ENCODE results near the gene ADGRB3. TPM values are rescaled to one million over a fixed set of nuclear protein-coding genes. Genes with fewer than 3 reads are reported as not detected.

Gene ADGRB3
- total and polyA plus RNA-seq, 7 donors, result 0.10 to 0.39 (median 0.21) TPM; not detected in 1

DNA sequence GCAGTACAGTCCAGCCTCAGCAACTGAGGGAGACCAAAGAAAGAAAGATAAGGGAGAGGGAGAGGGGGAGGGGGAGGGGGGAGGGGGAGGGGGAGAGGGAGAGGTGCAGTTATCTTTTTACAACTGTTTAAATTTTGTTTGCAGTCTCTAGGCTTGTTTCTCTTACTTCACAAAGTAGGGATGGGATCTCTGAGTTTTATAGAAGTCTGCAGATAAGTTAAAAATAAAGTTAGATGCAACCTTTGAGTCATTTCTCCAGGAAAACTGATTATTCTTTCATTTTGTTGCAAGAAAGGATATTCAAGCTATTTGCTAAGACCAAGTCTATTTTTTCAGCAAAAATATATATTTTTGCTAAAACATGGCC lies 487.3 kb downstream of the ADGRB3 start:
- DNase-seq (no peak), ATAC-seq (no peak)
- TF ChIP-seq, protein P1, sequence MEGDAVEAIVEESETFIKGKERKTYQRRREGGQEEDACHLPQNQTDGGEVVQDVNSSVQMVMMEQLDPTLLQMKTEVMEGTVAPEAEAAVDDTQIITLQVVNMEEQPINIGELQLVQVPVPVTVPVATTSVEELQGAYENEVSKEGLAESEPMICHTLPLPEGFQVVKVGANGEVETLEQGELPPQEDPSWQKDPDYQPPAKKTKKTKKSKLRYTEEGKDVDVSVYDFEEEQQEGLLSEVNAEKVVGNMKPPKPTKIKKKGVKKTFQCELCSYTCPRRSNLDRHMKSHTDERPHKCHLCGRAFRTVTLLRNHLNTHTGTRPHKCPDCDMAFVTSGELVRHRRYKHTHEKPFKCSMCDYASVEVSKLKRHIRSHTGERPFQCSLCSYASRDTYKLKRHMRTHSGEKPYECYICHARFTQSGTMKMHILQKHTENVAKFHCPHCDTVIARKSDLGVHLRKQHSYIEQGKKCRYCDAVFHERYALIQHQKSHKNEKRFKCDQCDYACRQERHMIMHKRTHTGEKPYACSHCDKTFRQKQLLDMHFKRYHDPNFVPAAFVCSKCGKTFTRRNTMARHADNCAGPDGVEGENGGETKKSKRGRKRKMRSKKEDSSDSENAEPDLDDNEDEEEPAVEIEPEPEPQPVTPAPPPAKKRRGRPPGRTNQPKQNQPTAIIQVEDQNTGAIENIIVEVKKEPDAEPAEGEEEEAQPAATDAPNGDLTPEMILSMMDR (IDR thresholded peaks at IDR 0.05), result no peak
- no peak overlapping the region for H3K4me3 ChIP-seq
- H3K4me1 ChIP-seq, result no peaks in the 10 kb centered on the region
- no peak overlapping the region for H3K27ac ChIP-seq
- no peaks in the 10 kb centered on the region for H3K9me3 ChIP-seq
- H3K36me3 ChIP-seq (ENCODE audit: insufficient read depth in 1 of 2, low read depth in 1 of 2), result no peaks in the 10 kb centered on the region
- H3K27me3 ChIP-seq (ENCODE audit: insufficient read depth in 3 of 3, low read length in 2 of 3), result no peaks in the 10 kb centered on the region
- intact Hi-C loops (cut with DNase I), result no loop called here

DNA sequence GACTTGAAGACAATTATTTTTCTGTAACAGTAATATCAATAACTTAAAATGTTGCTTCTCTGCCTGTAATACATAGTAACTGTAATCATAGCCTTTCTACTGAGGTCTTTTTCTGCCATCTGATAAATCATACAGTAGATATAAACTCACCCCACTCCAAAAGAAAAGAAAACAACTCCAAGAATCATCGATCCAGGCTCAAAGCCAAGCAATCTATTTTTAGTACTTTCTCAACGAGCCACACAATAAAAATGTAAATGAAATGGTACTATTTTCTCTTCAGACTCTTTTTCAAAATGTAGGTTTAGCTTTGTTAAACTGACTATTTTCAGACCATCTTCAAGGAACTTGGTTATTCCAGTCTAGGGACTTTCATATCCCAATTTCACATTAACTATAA lies 493.3 kb downstream of the ADGRB3 start:
- DNase-seq (no peak), ATAC-seq (no peak)
- no peaks in the 10 kb centered on the region for H3K4me1 ChIP-seq
- no peak overlapping the region for H3K4me3 ChIP-seq
- 31 to 36% (median 34%) methylated on average over 2 of the region's 2 CpGs for WGBS, 3 donors
- no peaks in the 10 kb centered on the region for H3K9me3 ChIP-seq
- no peaks in the 10 kb centered on the region for H3K27me3 ChIP-seq (ENCODE audit: insufficient read depth in 3 of 3, low read length in 2 of 3)
- TF ChIP-seq, protein P1 (IDR thresholded peaks at IDR 0.05), result no peak
- no peaks in the 10 kb centered on the region for H3K36me3 ChIP-seq (ENCODE audit: insufficient read depth in 1 of 2, low read depth in 1 of 2)
- intact Hi-C loops (cut with DNase I), result no loop called here
- no peak overlapping the region for H3K27ac ChIP-seq

DNA sequence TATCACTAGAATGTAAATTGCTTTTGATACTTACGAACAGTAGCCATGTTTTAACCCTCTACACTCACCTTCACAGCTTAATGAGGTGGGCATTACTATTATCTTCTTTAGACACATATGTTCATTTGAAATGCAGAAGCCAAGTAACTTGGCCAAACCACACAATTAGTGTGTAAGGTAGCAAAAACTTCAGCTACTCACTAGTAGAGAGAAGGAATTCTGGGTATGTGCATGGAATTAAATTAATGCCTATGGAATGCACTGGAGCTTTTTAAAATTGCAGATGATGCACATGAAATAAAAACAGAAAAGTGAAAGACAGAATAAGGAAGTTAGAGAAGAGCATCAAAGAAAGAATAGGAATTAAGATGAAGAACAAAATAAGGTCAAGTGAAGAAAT lies 494.0 kb downstream of the ADGRB3 start:
- intact Hi-C loops (cut with DNase I), result no loop called here
- no peak for ATAC-seq

DNA sequence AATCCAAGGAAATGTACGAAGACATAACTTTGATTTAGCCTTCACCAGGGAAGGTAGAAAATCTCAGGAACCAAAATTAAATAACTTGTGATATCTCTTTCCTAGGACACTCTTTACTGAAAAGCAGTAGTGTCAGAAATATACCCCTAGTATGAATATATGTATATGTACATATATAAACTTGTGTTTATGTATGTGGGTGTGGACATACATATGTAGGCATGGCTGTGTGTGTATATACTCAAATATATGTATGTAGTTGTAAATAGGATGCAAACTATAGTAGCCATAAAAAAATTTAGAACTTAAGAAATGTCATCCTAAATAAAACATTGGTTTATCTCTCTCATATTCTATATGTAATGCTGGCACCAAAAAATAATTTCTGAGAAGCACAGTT lies 500.8 kb downstream of the ADGRB3 start:
- Histone ChIP-seq H3K36me3 (ENCODE audit: insufficient read depth in 1 of 2, low read depth in 1 of 2) (no peaks in the 10 kb centered on the region), H3K4me1 (no peaks in the 10 kb centered on the region), H3K9me3 (no peaks in the 10 kb centered on the region), H3K4me3 (no peak overlapping the region), H3K27me3 (ENCODE audit: insufficient read depth in 3 of 3, low read length in 2 of 3) (peaks cover 0 to 3% (median 0%) of the 10 kb centered on the region in 3 donors), H3K27ac (no peak overlapping the region)
- DNase-seq (no peak), ATAC-seq (no peak)
- intact Hi-C loops (cut with DNase I), result no loop called here
- TF ChIP-seq, protein P1 (IDR thresholded peaks at IDR 0.05), result no peak
- 41 to 61% (median 59%) methylated on average over 1 of the region's 1 CpG for WGBS, 3 donors

More for the DNA sequence above, 494.0 kb downstream of the ADGRB3 start:
- Histone ChIP-seq H3K4me1 (no peaks in the 10 kb centered on the region), H3K36me3 (ENCODE audit: insufficient read depth in 1 of 2, low read depth in 1 of 2) (no peaks in the 10 kb centered on the region), H3K27me3 (ENCODE audit: insufficient read depth in 3 of 3, low read length in 2 of 3) (peaks cover 0 to under 1% (median 0%) of the 10 kb centered on the region in 3 donors), H3K4me3 (no peak overlapping the region), H3K9me3 (no peaks in the 10 kb centered on the region), H3K27ac (no peak overlapping the region)
- TF ChIP-seq, protein P1 (IDR thresholded peaks at IDR 0.05), result no peak
- 45 to 51% (median 50%) methylated on average over 1 of the region's 1 CpG for WGBS, 3 donors
- no peak for DNase-seq

DNA sequence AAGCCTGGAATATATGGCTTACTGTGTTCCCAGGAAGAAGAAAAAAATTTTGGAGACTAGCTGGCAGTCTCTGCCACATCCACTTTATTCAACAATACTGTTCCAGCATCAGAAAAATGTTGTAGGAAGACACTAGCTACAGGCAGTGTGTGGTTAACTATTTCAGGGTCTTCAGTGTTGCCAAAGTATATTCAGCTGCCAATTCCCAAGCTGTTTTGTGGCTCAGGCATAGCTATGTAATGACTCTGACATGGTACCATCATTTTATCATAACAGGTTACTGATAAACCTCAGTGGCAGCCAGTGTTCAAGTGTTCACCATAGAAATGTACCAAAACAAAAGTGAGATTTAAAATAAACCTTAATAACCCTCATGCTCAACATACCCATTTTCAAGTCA lies 503.1 kb downstream of the ADGRB3 start:
- no peak overlapping the region for H3K27ac ChIP-seq
- no peak for ATAC-seq

More for the DNA sequence above, 503.1 kb downstream of the ADGRB3 start:
- TF ChIP-seq, protein P1 (IDR thresholded peaks at IDR 0.05), result no peak
- intact Hi-C loops (cut with DNase I), result no loop called here
- H3K36me3 ChIP-seq (ENCODE audit: insufficient read depth in 1 of 2, low read depth in 1 of 2), result no peaks in the 10 kb centered on the region
- H3K27me3 ChIP-seq (ENCODE audit: insufficient read depth in 3 of 3, low read length in 2 of 3), result peaks cover 0 to 3% (median 0%) of the 10 kb centered on the region in 3 donors
- DNase-seq, result no peak
- no peak overlapping the region for H3K4me3 ChIP-seq
- no peaks in the 10 kb centered on the region for H3K4me1 ChIP-seq
- no peaks in the 10 kb centered on the region for H3K9me3 ChIP-seq

All from psoas muscle (tissue), 8 donors.